ENCODE data around the gene SDC1. TPM values are rescaled to one million over a fixed set of nuclear protein-coding genes. Genes with fewer than 3 reads are reported as not detected.

Gene SDC1
- total RNA-seq, 1 donor from 2014 or later = 74.3 TPM

GRCh38 chr2:20175267-20175666, 49.7 kb downstream of the SDC1 start:
- Mint-ChIP-seq H3K4me3 (ENCODE audit: unreplicated experiment) (no peak overlapping the region), H3K9me3 (ENCODE audit: unreplicated experiment) (no peaks in the 10 kb centered on the region), H3K27ac (ENCODE audit: unreplicated experiment) (no peak overlapping the region), H3K27me3 (ENCODE audit: low read depth, unreplicated experiment) (peaks cover 4% of the 10 kb centered on the region), H3K36me3 (ENCODE audit: low read depth, unreplicated experiment) (no peaks in the 10 kb centered on the region), H3K4me1 (ENCODE audit: low read depth, unreplicated experiment) (peaks cover 8% of the 10 kb centered on the region)
- Histone ChIP-seq H3K9ac (ENCODE audit: low read length) (no peak overlapping the region), H3K36me3 (ENCODE audit: insufficient read depth, low read length) (no peaks in the 10 kb centered on the region), H3K4me3 (ENCODE audit: insufficient read depth, low read depth, low read length) (no peak overlapping the region), H3K27me3 (ENCODE audit: insufficient read depth, low read length) (no peaks in the 10 kb centered on the region), H4K20me1 (ENCODE audit: insufficient read depth, low read length) (no peaks in the 10 kb centered on the region), H3K27ac (ENCODE audit: low read depth, low read length) (no peak overlapping the region), H2AFZ (ENCODE audit: low read depth, low read length) (no peak overlapping the region), H3K4me2 (ENCODE audit: low read length) (no peak overlapping the region), H3K4me1 (ENCODE audit: insufficient read depth, low read length) (peaks cover 5% of the 10 kb centered on the region), H3K79me2 (ENCODE audit: insufficient read depth, low read length) (no peaks in the 10 kb centered on the region), H3K9me3 (ENCODE audit: insufficient read depth, low read depth, low read length) (no peaks in the 10 kb centered on the region)
- no peak for TF ChIP-seq EZH2 (IDR thresholded peaks at IDR 0.05; ENCODE audit: insufficient read depth, low read length)
- no peak for TF ChIP-seq CTCF (IDR thresholded peaks at IDR 0.05; ENCODE audit: insufficient read depth, low read depth, low read length)
- no peak for FAIRE-seq
- no peak for DNase-seq (ENCODE audit: low read depth)

GRCh38 chr2:20174410-20174809, 50.5 kb downstream of the SDC1 start:
- Histone ChIP-seq H3K4me1 (ENCODE audit: insufficient read depth, low read length) (peaks cover 14% of the 10 kb centered on the region), H3K27me3 (ENCODE audit: insufficient read depth, low read length) (no peaks in the 10 kb centered on the region), H3K36me3 (ENCODE audit: insufficient read depth, low read length) (no peaks in the 10 kb centered on the region), H4K20me1 (ENCODE audit: insufficient read depth, low read length) (no peaks in the 10 kb centered on the region), H3K9me3 (ENCODE audit: insufficient read depth, low read depth, low read length) (no peaks in the 10 kb centered on the region), H3K4me2 (ENCODE audit: low read length) (no peak overlapping the region), H3K79me2 (ENCODE audit: insufficient read depth, low read length) (no peaks in the 10 kb centered on the region), H2AFZ (ENCODE audit: low read depth, low read length) (no peak overlapping the region), H3K27ac (ENCODE audit: low read depth, low read length) (no peak overlapping the region), H3K9ac (ENCODE audit: low read length) (no peak overlapping the region), H3K4me3 (ENCODE audit: insufficient read depth, low read depth, low read length) (no peak overlapping the region)
- Mint-ChIP-seq H3K9me3 (ENCODE audit: unreplicated experiment) (no peaks in the 10 kb centered on the region), H3K27ac (ENCODE audit: unreplicated experiment) (no peak overlapping the region), H3K36me3 (ENCODE audit: low read depth, unreplicated experiment) (no peaks in the 10 kb centered on the region), H3K4me3 (ENCODE audit: unreplicated experiment) (no peak overlapping the region), H3K27me3 (ENCODE audit: low read depth, unreplicated experiment) (peaks cover 4% of the 10 kb centered on the region), H3K4me1 (ENCODE audit: low read depth, unreplicated experiment) (peaks cover 8% of the 10 kb centered on the region)
- no peak for DNase-seq (ENCODE audit: low read depth)
- TF ChIP-seq CTCF (IDR thresholded peaks at IDR 0.05; ENCODE audit: insufficient read depth, low read depth, low read length) (no peak), EZH2 (IDR thresholded peaks at IDR 0.05; ENCODE audit: insufficient read depth, low read length) (no peak)
- no peak for FAIRE-seq

- no peaks in the 10 kb centered on the region for H4K20me1 ChIP-seq (ENCODE audit: insufficient read depth, low read length)
- H3K36me3 ChIP-seq (ENCODE audit: insufficient read depth, low read length) = no peaks in the 10 kb centered on the region
- H3K4me3 ChIP-seq (ENCODE audit: insufficient read depth, low read depth, low read length) = no peak overlapping the region
- TF ChIP-seq EZH2 (IDR thresholded peaks at IDR 0.05; ENCODE audit: insufficient read depth, low read length) (no peak), CTCF (IDR thresholded peaks at IDR 0.05; ENCODE audit: insufficient read depth, low read depth, low read length) (no peak)
- no peak overlapping the region for H3K27ac ChIP-seq (ENCODE audit: low read depth, low read length)
- DNase-seq (ENCODE audit: low read depth) (no peak), FAIRE-seq (no peak)
- H3K79me2 ChIP-seq (ENCODE audit: insufficient read depth, low read length) = no peaks in the 10 kb centered on the region
- H3K4me3 Mint-ChIP-seq (ENCODE audit: unreplicated experiment) = no peak overlapping the region
- no peaks in the 10 kb centered on the region for H3K9me3 ChIP-seq (ENCODE audit: insufficient read depth, low read depth, low read length)
- H3K4me1 Mint-ChIP-seq (ENCODE audit: low read depth, unreplicated experiment) = peaks cover 8% of the 10 kb centered on the region
- H3K27me3 ChIP-seq (ENCODE audit: insufficient read depth, low read length) = no peaks in the 10 kb centered on the region
- H3K27me3 Mint-ChIP-seq (ENCODE audit: low read depth, unreplicated experiment) = peaks cover 4% of the 10 kb centered on the region
- H3K9ac ChIP-seq (ENCODE audit: low read length) = no peak overlapping the region
- no peak overlapping the region for H3K27ac Mint-ChIP-seq (ENCODE audit: unreplicated experiment)
- no peaks in the 10 kb centered on the region for H3K9me3 Mint-ChIP-seq (ENCODE audit: unreplicated experiment)
- H3K36me3 Mint-ChIP-seq (ENCODE audit: low read depth, unreplicated experiment) = no peaks in the 10 kb centered on the region
- peaks cover 15% of the 10 kb centered on the region for H3K4me1 ChIP-seq (ENCODE audit: insufficient read depth, low read length)
- no peak overlapping the region for H2AFZ ChIP-seq (ENCODE audit: low read depth, low read length)
- H3K4me2 ChIP-seq (ENCODE audit: low read length) = no peak overlapping the region
Observed at GRCh38 chr2:20173496-20174402, 51.2 kb downstream of the SDC1 start.

Measured in astrocyte (in vitro differentiated cells and primary cell).